Activated CD4-positive, alpha-beta T cell treated with anti-CD3 and anti-CD28 coated beads, Interleukin-2, amount 50 U/mL, for 1 hour (primary cell): ENCODE measurements around the gene PLCB4.

Experiments
- DNase-seq: peaks from one replicate; pipeline ENCODE4 v3.0.0-alpha.2; 2020

The PLCB4 gene

GRCh38 chr20:9508696-9509178 is 439.9 kb downstream of the PLCB4 start:
- DNase-seq: no peak

GRCh38 chr20:9509246-9509645 is 440.4 kb downstream of the PLCB4 start:
- DNase-seq: no peak

- DNase-seq: no peak
Observed at GRCh38 chr20:9510911-9511310, 442.0 kb downstream of the PLCB4 start.

- DNase-seq: no peak
Observed at GRCh38 chr20:9514072-9514460, 445.2 kb downstream of the PLCB4 start.

GRCh38 chr20:9514461-9515213 is 445.8 kb downstream of the PLCB4 start, which contains the start of gene LAMP5:
Gene LAMP5 (plus strand): TSS chr20:9514590. CDS start chr20:9514853, 263 bp downstream.
- DNase-seq: no peak

GRCh38 chr20:9515214-9515585 is 446.3 kb downstream of the PLCB4 start:
- DNase-seq: no peak

- no peak for DNase-seq
Observed at GRCh38 chr20:9515741-9516233, 446.9 kb downstream of the PLCB4 start.

GRCh38 chr20:9516234-9516871 is 447.5 kb downstream of the PLCB4 start:
- no peak for DNase-seq

- no peak for DNase-seq
Observed at GRCh38 chr20:9517297-9518162, 448.6 kb downstream of the PLCB4 start.

- no peak for DNase-seq
Observed at GRCh38 chr20:9518576-9519175, 449.8 kb downstream of the PLCB4 start.

GRCh38 chr20:9520086-9520485 is 451.2 kb downstream of the PLCB4 start:
- no peak for DNase-seq

GRCh38 chr20:9523636-9524035 is 454.7 kb downstream of the PLCB4 start:
- DNase-seq: no peak
